GM19193 (cell line): ENCODE results near the gene ZNF841.

Experiments
- POLR2A ChIP-seq: IDR thresholded peaks from 4 replicates; pipeline ENCODE4 v1.6.1; 2011; ENCODE audit not compliant: insufficient read depth, insufficient read length; ENCODE audit errors: extremely low read depth

The ZNF841 gene

DNA sequence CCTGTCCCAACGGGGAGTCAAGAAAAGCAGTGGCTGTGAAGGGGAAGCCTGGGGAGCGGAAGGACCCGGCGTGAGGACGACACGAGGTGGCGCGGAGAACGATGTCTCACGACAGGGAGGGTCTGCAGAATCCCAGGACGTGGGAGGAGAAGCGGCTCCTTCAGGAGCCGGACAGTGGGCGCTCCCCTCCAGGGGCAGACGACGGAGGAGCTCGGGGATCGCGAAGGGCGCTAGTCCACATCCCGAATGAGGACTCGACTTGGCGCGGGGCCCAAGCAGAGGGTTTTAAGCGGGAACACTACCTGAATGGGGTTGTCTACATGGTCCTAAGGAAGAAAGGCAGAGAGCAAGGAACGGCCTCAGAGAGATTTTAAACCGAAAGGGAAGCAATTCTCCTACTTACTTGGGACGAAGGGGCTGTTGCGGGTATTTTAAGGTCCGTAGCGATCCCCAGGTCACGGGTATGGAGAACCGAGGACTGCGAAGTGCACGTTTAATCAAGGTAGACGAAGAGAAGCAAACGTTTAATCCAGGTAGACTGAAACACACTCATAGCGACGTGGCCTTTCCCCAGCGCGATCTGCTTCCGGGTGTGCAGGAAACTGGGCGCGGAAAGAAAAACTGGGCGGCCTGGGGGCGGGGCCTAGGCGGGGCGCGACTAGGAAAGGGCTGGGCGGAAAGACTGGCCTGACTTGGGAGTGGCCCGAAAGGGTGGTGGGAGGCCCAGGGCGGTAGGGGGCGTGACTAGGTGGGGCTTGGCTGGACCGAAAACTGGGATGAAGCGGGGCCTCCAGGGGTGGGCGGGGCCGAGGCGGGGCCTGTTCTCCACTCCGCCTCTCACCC is at the start of gene ZNF841:
Gene ZNF841, minus strand, starts transcription at position 594 of the 843 bp plus-strand sequence. CDS start 10,964 bp downstream, outside the sequence.
- TF ChIP-seq POLR2A: peak; percentile 82

DNA sequence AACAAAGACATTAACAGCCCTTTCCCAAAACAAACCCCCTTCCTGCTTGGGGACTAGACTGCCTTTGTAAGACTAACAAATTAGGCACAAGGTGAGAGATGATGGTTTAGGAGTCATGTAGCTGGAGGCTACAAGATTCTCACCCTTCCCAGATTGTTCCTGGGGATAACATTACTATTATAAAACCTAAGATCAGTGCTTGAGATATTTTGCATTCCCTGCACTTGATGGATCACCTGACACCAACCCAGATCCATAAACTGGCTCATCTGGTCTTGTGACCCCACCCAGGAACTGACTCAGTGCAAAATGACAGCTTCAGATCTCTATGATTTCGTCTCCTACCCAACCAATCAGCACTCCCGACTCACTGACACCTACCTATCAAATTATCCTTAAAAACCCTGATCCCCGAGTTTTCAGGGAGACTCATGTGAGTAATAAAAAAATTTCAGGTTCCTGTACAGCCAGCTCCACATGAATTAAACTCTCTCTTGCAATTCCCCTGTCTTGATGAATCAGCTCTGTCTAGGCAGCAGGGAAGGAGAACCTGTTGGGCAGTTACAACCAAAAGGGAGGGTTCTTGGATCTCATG is 46.5 kb upstream of the ZNF841 start:
- TF ChIP-seq POLR2A: no peak

DNA sequence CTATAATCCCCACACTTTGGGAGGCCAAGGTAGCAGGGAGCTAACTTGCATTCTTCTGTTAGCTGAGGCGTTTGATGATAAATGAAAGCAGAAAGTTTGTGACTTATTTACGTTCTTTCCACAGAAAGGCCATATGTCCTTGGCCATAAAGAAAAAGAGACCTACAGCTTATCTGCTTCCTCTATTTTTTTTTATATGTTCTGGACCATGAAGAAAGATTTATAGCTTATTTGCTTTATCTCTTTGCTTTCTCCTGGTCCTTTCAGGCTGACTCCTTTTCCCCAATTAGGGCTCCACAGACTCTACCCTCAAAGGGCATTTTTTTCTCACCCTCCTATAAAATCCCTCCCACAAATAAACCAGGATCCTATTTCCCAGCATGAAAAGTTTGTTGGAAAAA is 45.6 kb upstream of the ZNF841 start:
- TF ChIP-seq POLR2A: no peak

DNA sequence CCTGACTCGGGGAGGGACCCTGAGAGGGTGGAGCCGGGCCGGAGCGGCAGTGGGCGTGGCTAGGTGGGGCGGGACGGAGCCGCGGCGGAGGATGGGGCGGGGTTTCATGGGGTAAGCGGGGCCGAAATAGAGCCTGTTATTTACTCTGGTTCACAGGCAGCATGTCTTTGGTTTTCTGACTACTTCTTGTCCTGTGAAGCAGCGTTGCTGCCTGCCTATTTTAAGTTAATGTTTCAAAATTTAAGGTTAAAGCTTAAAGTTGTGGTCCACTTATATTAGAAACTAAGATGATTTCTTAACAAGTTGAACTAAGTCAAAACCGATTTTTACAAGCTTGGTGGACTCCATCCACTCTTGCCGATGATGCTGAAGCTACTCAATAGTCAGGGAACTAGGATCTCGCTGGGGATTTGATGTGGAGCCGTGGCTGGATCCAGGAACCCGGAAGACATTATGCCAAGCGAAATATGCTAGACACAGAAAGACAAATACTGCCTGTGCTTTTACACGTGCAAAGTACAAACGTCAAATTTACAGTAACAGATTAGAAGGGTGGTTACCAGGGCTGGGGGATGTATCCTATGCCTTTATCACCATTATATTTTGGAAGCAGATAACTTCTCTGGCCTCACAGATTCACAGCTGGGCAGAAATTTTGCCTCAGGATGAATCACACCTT is 44.6 kb upstream of the ZNF841 start:
- no peak for TF ChIP-seq POLR2A

DNA sequence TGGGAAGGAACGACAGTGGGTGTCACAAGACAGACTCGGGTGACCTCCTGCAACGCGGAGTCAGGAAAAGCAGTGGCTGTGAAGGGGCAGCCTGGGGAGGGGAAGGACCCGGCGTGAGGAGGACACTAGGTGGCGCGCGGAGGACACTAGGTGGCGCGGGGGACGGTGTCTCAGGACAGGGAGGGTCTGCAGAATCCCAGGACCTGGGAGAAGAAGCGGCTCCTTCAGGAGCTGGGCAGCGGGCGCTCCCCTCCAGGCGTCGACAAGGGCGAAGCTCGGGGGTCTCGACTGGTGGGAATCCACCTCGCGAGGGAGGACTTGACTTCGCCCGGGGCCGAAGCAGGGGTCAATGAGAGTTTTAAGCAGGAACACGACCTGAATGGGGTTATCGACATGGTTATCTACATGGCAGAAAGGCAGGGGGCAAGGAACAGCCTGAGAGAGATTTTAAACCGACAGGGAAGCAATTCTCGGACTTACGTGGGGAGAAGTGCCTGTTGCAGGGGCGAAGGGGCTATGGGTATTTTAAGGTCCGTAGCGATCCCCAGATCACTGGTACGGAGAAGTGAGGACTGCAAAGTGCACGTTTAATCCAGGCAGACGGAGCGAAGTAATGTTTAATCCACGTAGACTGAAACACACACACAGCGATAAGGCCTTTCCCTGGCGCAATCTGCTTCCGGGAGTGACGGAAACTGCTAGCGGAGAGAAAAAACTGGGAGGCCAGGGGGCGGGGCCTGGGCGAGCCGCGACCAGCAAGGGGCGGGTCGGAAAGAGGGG is 43.9 kb upstream of the ZNF841 start, which contains the start of gene ZNF616:
Gene ZNF616, minus strand, starts transcription at position 687 of the 780 bp plus-strand sequence. CDS start 9,426 bp downstream, outside the sequence.
- TF ChIP-seq POLR2A: peak; percentile 66

DNA sequence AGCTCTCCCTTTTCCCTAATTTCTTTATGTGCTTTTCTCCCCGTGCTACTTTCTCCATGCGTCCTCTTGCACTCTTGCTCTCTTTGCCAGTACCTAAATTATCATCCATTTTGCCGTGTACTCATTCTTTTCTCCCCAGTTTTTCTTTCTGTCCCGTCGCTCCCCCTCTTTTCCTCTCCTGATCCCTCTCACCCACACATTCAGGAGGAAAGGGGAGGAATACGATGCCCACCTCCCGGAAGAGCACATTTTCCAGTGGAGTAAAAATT is 43.4 kb upstream of the ZNF841 start:
- no peak for TF ChIP-seq POLR2A

DNA sequence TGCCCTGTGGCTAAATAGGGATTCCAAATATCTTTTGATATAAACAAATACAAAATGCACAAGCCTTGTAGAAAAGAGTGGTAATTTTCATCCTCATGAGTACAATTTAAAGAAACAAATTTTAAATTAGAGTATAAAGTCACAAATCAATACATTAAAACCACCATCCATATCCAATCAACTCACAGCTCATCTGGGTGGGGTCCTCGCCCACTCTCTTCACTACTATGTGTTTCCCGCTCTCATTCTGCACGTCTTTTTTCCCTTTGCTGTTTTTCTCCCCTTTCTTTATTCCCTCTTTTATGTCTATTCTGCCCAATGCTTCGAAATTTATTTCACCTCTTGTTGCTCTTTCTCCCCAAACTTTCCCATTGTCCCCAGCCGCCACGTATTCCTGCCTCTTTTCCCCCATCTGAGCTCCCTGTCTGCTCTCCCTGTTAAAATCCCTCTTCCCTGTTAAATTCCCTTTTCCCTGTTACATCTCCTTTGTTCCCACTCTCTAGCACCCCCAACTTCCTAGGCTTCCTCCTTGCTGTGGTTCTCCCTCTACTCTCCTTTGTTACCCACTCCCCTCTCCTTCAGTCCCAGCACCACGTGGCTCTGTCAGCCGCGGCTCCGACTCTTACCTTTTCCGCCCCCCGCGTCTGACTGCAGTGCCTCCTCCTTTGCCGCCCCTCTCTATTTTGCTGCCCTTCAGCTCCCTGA is 42.9 kb upstream of the ZNF841 start:
- no peak for TF ChIP-seq POLR2A

DNA sequence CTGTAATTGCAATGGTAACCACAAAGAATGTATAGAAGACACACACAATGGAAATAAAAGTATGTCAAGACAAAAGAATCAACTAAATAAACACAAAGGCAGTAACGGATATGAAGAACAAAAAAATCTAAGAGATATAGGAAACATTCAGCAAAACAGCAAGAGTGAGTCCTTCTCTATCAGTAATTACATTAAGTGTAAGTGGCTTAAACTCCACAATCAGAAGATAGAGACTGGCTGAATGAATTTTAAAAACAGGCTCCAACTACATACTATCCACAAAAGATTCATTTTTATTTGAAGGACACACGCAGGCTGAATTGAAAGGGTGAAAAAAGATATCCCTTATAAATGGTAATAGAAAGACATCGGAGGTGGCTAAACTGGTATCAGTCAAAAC is 24.7 kb upstream of the ZNF841 start:
- no peak for TF ChIP-seq POLR2A

DNA sequence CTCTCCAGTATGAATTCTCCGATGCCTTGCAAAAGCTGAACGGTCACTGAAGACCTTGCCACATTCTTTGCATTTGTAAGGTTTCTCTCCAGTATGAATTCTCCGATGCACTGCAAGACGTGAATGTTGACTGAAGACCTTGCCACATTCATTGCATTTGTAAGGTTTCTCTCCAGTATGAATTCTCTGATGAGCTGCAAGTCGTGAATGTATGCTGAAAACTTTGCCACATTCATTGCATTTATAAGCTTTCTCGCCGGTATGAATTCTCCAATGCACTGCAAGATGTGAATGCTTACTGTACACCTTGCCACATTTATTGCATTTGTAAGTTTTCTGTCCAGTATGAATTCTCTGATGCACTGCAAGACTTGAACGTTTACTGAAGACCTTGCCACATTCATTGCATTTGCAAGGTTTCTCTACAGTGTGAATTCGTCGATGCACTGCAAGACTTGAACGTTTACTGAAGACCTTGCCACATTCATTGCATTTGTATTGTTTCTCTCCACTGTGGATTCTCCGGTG is 20.0 kb upstream of the ZNF841 start:
- no peak for TF ChIP-seq POLR2A

DNA sequence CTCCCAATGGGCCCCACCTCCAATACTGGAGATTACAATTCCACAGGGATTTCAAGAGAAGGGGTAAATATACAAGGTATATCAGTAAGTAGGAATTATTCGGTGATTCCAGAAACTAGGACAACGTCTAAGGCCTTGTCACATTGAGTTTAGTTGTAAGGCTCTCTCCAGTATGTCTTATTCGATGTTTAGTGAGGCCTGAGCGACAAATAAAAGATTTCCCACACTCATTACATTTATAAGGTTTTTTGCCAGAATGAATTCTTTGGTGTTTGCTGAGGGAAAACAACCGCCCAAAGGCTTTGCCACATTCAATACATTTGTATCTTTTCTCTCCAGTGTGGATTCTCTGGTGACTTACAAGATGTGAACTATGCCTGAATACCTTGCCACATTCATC is 19.1 kb upstream of the ZNF841 start:
- no peak for TF ChIP-seq POLR2A

DNA sequence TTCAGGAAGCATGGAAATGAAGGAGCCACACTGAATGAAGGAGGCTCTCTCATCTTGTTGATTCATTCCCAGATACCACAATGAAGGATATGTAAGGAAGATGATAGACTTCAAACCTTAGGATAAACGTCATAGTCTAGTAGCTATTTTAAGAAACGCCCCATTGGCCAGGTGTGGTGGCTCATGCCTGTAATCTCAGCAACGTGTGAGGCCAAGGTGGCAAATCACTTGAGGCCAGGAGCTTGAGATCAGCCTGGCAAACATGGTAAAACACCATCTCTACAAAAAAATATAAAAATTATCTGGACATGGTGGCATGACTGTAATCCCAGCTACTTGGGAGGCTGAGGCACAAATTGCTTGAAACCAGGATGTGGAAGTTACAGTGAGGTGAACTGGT is 17.1 kb upstream of the ZNF841 start:
- no peak for TF ChIP-seq POLR2A

DNA sequence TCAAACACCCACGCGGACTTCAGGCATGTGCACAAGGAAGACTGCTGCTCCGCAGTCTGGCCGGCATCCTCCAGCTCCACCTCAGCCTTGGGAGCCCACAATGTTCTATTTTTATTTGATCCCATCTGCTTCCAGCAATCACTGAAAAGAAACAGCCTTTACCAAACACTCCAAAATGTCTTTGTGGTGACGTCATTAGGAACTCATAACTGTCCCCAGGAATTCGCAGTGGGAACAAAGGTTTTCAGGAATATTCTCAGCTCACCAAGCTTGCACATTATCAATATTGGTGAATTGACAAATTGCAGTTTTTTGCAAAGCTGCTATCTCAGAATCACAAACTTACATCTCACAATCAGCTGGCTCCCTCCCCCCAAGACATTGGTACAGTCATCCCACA is 15.2 kb upstream of the ZNF841 start:
- TF ChIP-seq POLR2A: no peak

DNA sequence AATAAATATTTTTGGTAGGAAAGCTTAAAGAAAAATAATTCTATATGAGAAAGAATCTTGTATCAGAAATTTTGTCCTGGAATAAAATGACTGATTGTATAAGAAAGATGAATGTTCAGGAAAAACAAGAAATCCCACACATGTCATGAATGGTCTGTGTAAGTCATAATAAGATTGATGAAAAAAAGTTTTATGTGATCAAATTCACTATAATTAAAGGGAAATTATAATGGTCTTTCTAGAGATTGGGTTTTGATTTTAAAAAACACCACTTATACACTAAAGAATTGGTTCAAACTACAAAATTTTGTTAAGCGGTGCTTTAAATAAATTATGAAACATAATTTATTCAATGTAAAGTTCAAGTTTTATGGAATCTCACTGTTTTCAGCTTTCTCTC is 7.2 kb upstream of the ZNF841 start:
- no peak for TF ChIP-seq POLR2A

DNA sequence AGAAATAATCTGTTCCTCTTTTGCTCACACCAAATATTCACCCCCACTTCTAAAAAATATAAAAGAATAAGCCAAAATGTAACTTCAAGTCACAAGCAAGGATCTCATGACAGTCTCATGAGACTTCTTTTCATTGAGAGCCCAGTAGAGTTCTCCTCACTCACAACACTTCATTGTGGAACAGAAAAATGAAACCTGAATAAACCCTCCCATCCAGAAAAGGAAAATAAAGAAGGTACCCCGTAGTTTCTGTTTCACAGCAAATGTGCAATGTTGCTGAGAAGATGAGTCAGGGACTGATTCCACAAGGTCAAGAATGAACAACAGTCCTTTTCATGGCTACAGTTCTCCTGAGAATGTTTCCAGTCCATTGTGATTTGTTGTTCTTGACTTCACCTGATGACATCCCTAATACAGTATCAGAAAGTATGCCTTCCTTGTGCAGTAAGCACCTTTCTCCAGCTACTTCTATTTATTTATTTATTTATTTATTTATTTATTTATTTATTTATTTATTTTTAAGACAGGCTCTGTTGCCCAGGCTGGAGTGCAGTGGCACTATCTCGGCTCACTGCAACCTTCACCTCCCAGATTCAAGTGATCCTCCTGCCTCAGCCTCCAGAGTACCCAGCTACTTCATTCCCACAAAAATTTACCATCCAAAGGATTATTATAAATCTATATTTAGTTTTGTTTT is 6.4 kb upstream of the ZNF841 start:
- TF ChIP-seq POLR2A: no peak
